Skeletal muscle tissue (tissue), 4 donors: Measurements from ENCODE around the gene FURIN. TPM values are rescaled to one million over a fixed set of nuclear protein-coding genes. Genes with fewer than 3 reads are reported as not detected.

Source experiments
- H3K27ac ChIP-seq: one replicate; pipeline ENCODE4 v1.7.0; 2013; ENCODE audit warnings: mild to moderate bottlenecking, low read depth, low read length, inconsistent platforms
- H3K27me3 ChIP-seq, 3 donors: one replicate each; pipeline ENCODE4 v1.7.0; 2013; ENCODE audit warnings: low read length in 3 of 3; ENCODE audit not compliant: control insufficient read depth in 3 of 3, insufficient read depth in 3 of 3
- H3K36me3 ChIP-seq, 3 donors: one replicate each; pipeline ENCODE4 v1.7.0; 2013; ENCODE audit warnings: low read length in 3 of 3; ENCODE audit not compliant: control insufficient read depth in 3 of 3, insufficient read depth in 3 of 3
- H3K4me1 ChIP-seq, 3 donors: one replicate each; pipeline ENCODE4 v1.7.0; 2013; ENCODE audit warnings: low read length in 3 of 3, mild to moderate bottlenecking in 3 of 3; ENCODE audit not compliant: control insufficient read depth in 3 of 3, insufficient read depth in 3 of 3
- H3K4me3 ChIP-seq, 3 donors: one replicate each; pipeline ENCODE4 v1.7.0; 2013; ENCODE audit warnings: low read length in 3 of 3
- H3K9ac ChIP-seq, 3 donors: one replicate each; pipeline ENCODE4 v1.7.0; 2013; ENCODE audit warnings: low read length in 3 of 3, mild to moderate bottlenecking in 3 of 3, moderate library complexity in 2 of 3, low read depth in 1 of 3
- H3K9me3 ChIP-seq, 3 donors: one replicate each; pipeline ENCODE4 v1.7.0; 2013; ENCODE audit warnings: low read length in 3 of 3; ENCODE audit not compliant: control insufficient read depth in 3 of 3
- total RNA-seq: library from RNA; depleted of rRNA; stranded (reverse); fragments of >200 nt; gene quantifications from one replicate; pipeline ENCODE4 v1.2.3, GENCODE V29; 2014
- donor health status: Osteomylitis.

FURIN gene
- total RNA-seq, 1 donor from 2014 or later = 12.0 TPM

GRCh38 chr15:90901175-90902039 is 33.0 kb downstream of the FURIN start:
- Histone ChIP-seq H3K36me3 (peaks cover 16 to 18% (median 17%) of the 10 kb centered on the region in 3 donors), H3K9ac (peak overlapping the region; percentile 47 to 92 (median 84)), H3K27ac (peak overlapping the region; percentile 81), H3K4me1 (peaks cover 15 to 30% (median 24%) of the 10 kb centered on the region in 3 donors), H3K9me3 (no peaks in the 10 kb centered on the region), H3K4me3 (peak overlapping the region in 1 of 3 donors; percentile 93), H3K27me3 (no peaks in the 10 kb centered on the region)

GRCh38 chr15:90902040-90902839 is 33.9 kb downstream of the FURIN start:
- peak overlapping the region; percentile 81 for H3K27ac ChIP-seq
- H3K36me3 ChIP-seq = peaks cover 25 to 26% (median 25%) of the 10 kb centered on the region in 3 donors
- peaks cover 15 to 33% (median 24%) of the 10 kb centered on the region in 3 donors for H3K4me1 ChIP-seq
- H3K4me3 ChIP-seq = peak overlapping the region; percentile 85 to 93 (median 92)
- peak overlapping the region; percentile 84 to 92 (median 89) for H3K9ac ChIP-seq
- H3K9me3 ChIP-seq = no peaks in the 10 kb centered on the region
- H3K27me3 ChIP-seq = no peaks in the 10 kb centered on the region

DNA sequence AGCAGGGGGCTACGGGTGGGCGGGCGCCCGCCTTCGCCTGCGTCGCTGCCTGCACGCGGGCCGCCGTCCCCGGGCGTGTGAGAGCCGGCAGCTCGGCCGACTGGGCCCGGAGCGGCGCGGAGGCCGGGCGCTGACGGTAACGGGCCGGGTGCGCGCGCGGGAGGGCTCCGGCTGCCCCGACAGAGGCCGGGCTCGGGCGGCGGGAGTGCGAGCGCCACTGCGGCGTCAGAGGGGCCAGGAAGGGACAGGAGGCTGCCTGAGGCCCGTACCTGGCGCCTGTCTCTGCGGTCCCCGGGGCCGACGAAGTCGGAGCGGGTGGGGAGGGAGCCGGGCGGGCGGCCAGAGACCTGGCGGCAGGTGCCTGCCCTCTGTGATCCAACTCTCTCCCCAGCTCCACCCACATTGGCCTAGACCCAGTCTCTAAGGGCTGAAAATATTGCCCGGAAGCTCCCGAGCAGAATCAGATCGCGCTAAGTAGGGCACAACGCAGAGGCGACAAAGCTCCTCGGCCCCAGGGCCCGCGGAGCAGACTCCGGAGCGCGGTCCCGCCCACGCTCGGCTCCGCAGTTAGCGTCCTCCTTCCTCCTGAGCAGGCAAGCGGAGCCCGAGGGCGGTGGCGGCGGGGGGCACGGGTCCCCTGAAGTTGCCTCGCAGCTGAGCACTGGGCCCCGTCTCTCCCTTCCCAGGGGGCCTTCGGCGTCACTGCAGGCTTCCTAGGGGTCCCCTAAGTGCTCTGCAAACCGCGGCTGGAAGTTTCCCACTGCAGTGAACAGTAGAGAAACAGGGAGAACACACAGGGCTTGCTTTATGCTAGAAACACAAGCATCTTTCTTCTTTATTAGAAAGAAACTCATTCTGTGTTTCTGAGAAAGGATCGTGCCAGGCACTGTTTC is 34.7 kb downstream of the FURIN start, which contains the start of gene MAN2A2:
Gene MAN2A2, plus strand, starts transcription at position 463 of the 893 bp plus-strand sequence. CDS start 906 bp downstream, outside the sequence.
- Histone ChIP-seq H3K27ac (peak within 1 kb of the TSS; percentile 85), H3K4me3 (peak within 1 kb of the TSS; percentile 85 to 93 (median 92)), H3K9ac (peak within 1 kb of the TSS; percentile 84 to 92 (median 89)), H3K27me3 (no peaks in the 10 kb centered on the region), H3K4me1 (peaks cover 15 to 36% (median 25%) of the 10 kb centered on the region in 3 donors), H3K36me3 (peaks cover 30 to 34% (median 34%) of the 10 kb centered on the region in 3 donors), H3K9me3 (no peaks in the 10 kb centered on the region)

GRCh38 chr15:90903733-90904536 is 35.5 kb downstream of the FURIN start:
- no peaks in the 10 kb centered on the region for H3K9me3 ChIP-seq
- H3K27me3 ChIP-seq = no peaks in the 10 kb centered on the region
- peaks cover 15 to 36% (median 25%) of the 10 kb centered on the region in 3 donors for H3K4me1 ChIP-seq
- H3K27ac ChIP-seq = peak overlapping the region; percentile 85
- H3K4me3 ChIP-seq = peak overlapping the region; percentile 80 to 93 (median 92)
- peaks cover 33 to 39% (median 38%) of the 10 kb centered on the region in 3 donors for H3K36me3 ChIP-seq
- H3K9ac ChIP-seq = peak overlapping the region; percentile 76 to 92 (median 84)

DNA sequence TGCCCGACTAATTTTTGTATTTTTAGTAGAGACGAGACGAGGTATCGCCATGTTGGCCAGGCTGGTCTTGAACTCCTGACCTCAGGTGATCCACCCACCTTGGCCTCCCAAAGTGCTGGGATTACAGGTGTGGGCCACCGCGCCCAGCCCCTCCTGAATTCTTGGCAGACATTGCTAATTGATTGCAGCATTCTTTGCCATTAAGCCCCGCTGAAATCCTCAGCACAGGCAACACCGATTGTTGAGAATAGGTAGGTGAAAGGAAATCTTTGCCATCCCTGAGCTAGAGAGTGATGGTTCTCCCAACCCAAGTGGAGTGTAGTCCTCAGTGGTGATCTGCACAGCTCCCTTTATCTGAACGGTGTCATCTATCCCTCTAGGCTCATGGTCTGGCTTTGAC is 36.4 kb downstream of the FURIN start:
- no peaks in the 10 kb centered on the region for H3K9me3 ChIP-seq
- H3K4me3 ChIP-seq = no peak overlapping the region
- peaks cover 15 to 36% (median 25%) of the 10 kb centered on the region in 3 donors for H3K4me1 ChIP-seq
- no peak overlapping the region for H3K27ac ChIP-seq
- H3K9ac ChIP-seq = no peak overlapping the region
- H3K36me3 ChIP-seq = peaks cover 38 to 47% (median 43%) of the 10 kb centered on the region in 3 donors
- H3K27me3 ChIP-seq = no peaks in the 10 kb centered on the region

DNA sequence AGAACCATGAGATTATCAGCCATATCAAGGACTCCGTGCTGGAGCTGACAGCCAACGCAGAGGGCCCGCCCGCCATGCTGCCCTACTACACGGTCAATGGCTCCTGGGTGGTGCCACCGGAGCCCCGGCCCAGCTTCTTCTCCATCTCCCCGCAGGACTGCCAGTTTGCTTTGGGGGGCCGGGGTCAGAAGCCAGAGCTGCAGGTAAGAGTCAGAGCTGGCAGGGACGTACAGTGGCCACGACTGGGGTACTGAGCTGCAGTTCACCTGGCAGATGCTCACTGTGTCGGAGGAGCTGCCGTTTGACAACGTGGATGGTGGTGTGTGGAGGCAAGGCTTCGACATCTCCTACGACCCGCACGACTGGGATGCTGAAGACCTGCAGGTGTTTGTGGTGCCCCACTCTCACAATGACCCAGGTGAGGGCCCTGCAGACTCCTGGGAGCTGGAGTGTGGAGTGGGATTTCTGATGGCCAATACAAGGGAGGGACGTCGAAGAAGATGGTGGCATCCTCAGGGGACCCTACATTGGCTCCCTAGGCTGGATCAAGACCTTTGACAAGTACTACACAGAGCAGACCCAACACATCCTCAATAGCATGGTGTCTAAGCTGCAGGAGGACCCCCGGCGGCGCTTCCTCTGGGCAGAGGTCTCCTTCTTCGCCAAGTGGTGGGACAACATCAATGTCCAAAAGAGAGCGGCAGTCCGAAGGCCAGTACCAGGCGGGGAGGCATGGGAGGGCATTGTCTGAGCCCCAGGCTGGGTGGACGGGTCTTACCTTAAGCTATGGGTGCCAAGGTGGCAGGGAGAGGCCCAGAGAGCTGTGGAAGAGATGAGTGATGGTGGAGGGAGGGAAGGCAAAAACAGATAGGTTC is 37.2 kb downstream of the FURIN start:
- Histone ChIP-seq H3K4me3 (no peak overlapping the region), H3K4me1 (peaks cover 15 to 36% (median 25%) of the 10 kb centered on the region in 3 donors), H3K36me3 (peaks cover 46 to 55% (median 51%) of the 10 kb centered on the region in 3 donors), H3K9me3 (no peaks in the 10 kb centered on the region), H3K9ac (peak overlapping the region in 1 of 3 donors; percentile 66), H3K27ac (no peak overlapping the region), H3K27me3 (no peaks in the 10 kb centered on the region)

DNA sequence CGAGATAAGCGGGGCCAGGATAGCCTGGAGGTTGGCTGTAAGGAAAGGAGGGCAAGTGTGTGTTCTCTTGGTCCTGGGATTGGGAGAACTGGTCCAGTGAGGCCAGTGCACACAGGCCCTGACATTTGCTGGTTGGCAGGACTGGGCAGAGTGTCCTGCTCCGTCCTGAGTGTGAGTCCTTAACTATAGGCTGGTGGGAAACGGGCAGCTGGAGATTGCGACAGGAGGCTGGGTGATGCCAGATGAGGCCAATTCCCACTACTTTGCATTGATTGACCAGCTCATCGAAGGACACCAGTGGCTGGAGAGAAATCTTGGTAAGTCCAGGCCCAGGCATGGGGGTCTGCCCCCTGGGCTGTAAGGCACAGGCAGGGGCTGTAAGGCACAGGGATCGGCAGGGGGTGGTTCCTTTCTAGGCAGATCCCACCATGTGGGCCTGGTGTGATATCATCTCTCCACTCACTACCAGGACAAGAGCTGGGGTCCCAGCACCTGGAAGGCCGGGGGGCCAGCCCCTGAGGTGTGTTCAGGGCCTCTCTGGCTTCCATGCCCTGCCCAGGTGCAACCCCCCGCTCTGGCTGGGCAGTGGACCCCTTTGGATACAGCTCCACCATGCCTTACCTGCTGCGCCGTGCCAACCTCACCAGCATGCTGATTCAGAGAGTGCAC is 37.9 kb downstream of the FURIN start:
- Histone ChIP-seq H3K4me1 (peaks cover 15 to 36% (median 25%) of the 10 kb centered on the region in 3 donors), H3K36me3 (peaks cover 53 to 62% (median 59%) of the 10 kb centered on the region in 3 donors)

More for the DNA sequence above, 37.9 kb downstream of the FURIN start:
- Histone ChIP-seq H3K4me3 (no peak overlapping the region), H3K9ac (peak overlapping the region in 1 of 3 donors; percentile 66), H3K27me3 (no peaks in the 10 kb centered on the region), H3K27ac (no peak overlapping the region), H3K9me3 (no peaks in the 10 kb centered on the region)
